ENCODE results near the gene ESYT2.

- TF ChIP-seq, protein P1, sequence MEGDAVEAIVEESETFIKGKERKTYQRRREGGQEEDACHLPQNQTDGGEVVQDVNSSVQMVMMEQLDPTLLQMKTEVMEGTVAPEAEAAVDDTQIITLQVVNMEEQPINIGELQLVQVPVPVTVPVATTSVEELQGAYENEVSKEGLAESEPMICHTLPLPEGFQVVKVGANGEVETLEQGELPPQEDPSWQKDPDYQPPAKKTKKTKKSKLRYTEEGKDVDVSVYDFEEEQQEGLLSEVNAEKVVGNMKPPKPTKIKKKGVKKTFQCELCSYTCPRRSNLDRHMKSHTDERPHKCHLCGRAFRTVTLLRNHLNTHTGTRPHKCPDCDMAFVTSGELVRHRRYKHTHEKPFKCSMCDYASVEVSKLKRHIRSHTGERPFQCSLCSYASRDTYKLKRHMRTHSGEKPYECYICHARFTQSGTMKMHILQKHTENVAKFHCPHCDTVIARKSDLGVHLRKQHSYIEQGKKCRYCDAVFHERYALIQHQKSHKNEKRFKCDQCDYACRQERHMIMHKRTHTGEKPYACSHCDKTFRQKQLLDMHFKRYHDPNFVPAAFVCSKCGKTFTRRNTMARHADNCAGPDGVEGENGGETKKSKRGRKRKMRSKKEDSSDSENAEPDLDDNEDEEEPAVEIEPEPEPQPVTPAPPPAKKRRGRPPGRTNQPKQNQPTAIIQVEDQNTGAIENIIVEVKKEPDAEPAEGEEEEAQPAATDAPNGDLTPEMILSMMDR (IDR thresholded peaks at IDR 0.05; ENCODE audit: insufficient read depth, low read depth, low read length), result no peak
- TF ChIP-seq EZH2 (IDR thresholded peaks at IDR 0.05; ENCODE audit: insufficient read depth, low read length), result no peak
These were observed 103.0 kb downstream of the ESYT2 start for GRCh38 chr7:158726277-158726807.

All from astrocyte (in vitro differentiated cells and primary cell).